SK-N-SH treated with all-trans-retinoic acid at 6 μM for 48 hours (cell line): ENCODE results near the gene OPHN1.

Source experiments
- ATAC-seq: fragments of 200-7000 bp; cut with Tn5 transposase; 3 replicates; pipeline ENCODE4 v1.9.1; 2020; ENCODE audit warnings: mild to moderate bottlenecking, moderate library complexity
- ARNTL ChIP-seq: fragments of 450-650 bp; formaldehyde crosslinking; IDR thresholded peaks from 2 replicates; pipeline ENCODE4 v1.5.0; 2020; ENCODE audit warnings: low read depth, mild to moderate bottlenecking, moderate library complexity, borderline replicate concordance
- BACH2 ChIP-seq: fragments of 250-450 bp; sonication (Bioruptor Pico); IDR thresholded peaks from 2 replicates; pipeline ENCODE4 v1.9.0; 2021; ENCODE audit warnings: mild to moderate bottlenecking, borderline replicate concordance
- CREB5 ChIP-seq: fragments of 250-450 bp; sonication (Bioruptor Pico); IDR thresholded peaks from 2 replicates; pipeline ENCODE4 v1.5.1; 2020; ENCODE audit warnings: low read depth, mild to moderate bottlenecking, moderate library complexity
- CSDC2 ChIP-seq: fragments of 250-450 bp; sonication (Bioruptor Pico); IDR thresholded peaks from 2 replicates; pipeline ENCODE4 v1.5.0; 2020; ENCODE audit warnings: mild to moderate bottlenecking, moderate library complexity
- CSRNP3 ChIP-seq: fragments of 250-450 bp; sonication (Bioruptor Pico); IDR thresholded peaks from 2 replicates; pipeline ENCODE4 v1.5.1; 2021; ENCODE audit warnings: mild to moderate bottlenecking, moderate library complexity
- ESRRG ChIP-seq: fragments of 250-450 bp; sonication (Bioruptor Pico); IDR thresholded peaks from 2 replicates; pipeline ENCODE4 v1.6.1; 2021; ENCODE audit warnings: mild to moderate bottlenecking
- GLIS3 ChIP-seq: fragments of 250-450 bp; sonication (Bioruptor Pico); IDR thresholded peaks from 2 replicates; pipeline ENCODE4 v1.5.0; 2020; ENCODE audit warnings: mild to moderate bottlenecking, moderate library complexity
- ISL1 ChIP-seq: fragments of 250-450 bp; sonication (Bioruptor Pico); IDR thresholded peaks from 2 replicates; pipeline ENCODE4 v2.1.2; 2022; ENCODE audit warnings: mild to moderate bottlenecking, moderate library complexity
- OSR1 ChIP-seq: fragments of 250-450 bp; sonication (Bioruptor Pico); IDR thresholded peaks from 2 replicates; pipeline ENCODE4 v1.8.0; 2022; ENCODE audit warnings: moderate library complexity, mild to moderate bottlenecking, inconsistent platforms
- PATZ1 ChIP-seq: fragments of 250-450 bp; sonication (Bioruptor Pico); IDR thresholded peaks from 2 replicates; pipeline ENCODE4 v1.8.0; 2020; ENCODE audit warnings: mild to moderate bottlenecking, moderate library complexity, borderline replicate concordance
- POU6F1 ChIP-seq: fragments of 250-450 bp; sonication (Bioruptor Pico); IDR thresholded peaks from 2 replicates; pipeline ENCODE4 v1.8.0; 2021; ENCODE audit warnings: low read depth, mild to moderate bottlenecking, moderate library complexity, borderline replicate concordance
- PPARA ChIP-seq: fragments of 250-450 bp; sonication (Bioruptor Pico); IDR thresholded peaks from 2 replicates; pipeline ENCODE4 v1.5.0; 2020; ENCODE audit warnings: mild to moderate bottlenecking, borderline replicate concordance
- RARB ChIP-seq: fragments of 250-450 bp; sonication (Bioruptor Pico); IDR thresholded peaks from 2 replicates; pipeline ENCODE4 v1.8.0; 2021; ENCODE audit warnings: mild to moderate bottlenecking, moderate library complexity
- TCF4 ChIP-seq: fragments of 250-450 bp; sonication (Bioruptor Pico); IDR thresholded peaks from 2 replicates; pipeline ENCODE4 v1.8.0; 2021; ENCODE audit warnings: mild to moderate bottlenecking, moderate library complexity, borderline replicate concordance
- TOX ChIP-seq: fragments of 250-450 bp; sonication (Bioruptor Pico); IDR thresholded peaks from 2 replicates; pipeline ENCODE4 v1.8.0; 2021; ENCODE audit warnings: mild to moderate bottlenecking, moderate library complexity, borderline replicate concordance
- TSHZ2 ChIP-seq: fragments of 250-450 bp; sonication (Bioruptor Pico); IDR thresholded peaks from 2 replicates; pipeline ENCODE4 v1.5.0; 2020; ENCODE audit warnings: mild to moderate bottlenecking, moderate library complexity
- ZC3H10 ChIP-seq: fragments of 250-450 bp; sonication (Bioruptor Pico); IDR thresholded peaks from 2 replicates; pipeline ENCODE4 v1.5.1; 2021; ENCODE audit warnings: mild to moderate bottlenecking, moderate library complexity
- ZFP3 ChIP-seq: fragments of 250-450 bp; sonication (Bioruptor Pico); IDR thresholded peaks from 2 replicates; pipeline ENCODE4 v1.5.0; 2020; ENCODE audit warnings: mild to moderate bottlenecking, moderate library complexity
- ZFP30 ChIP-seq: fragments of 450-650 bp; formaldehyde crosslinking; IDR thresholded peaks from 2 replicates; pipeline ENCODE4 v1.5.0; 2022; ENCODE audit warnings: mild to moderate bottlenecking, moderate library complexity
- ZNF565 ChIP-seq: fragments of 450-650 bp; formaldehyde crosslinking; conservative IDR thresholded peaks from 2 replicates; pipeline ENCODE4 v1.5.0; 2020; ENCODE audit warnings: low read depth, mild to moderate bottlenecking, moderate library complexity
- ZNF70 ChIP-seq: fragments of 450-650 bp; formaldehyde crosslinking; IDR thresholded peaks from 2 replicates; pipeline ENCODE4 v1.5.0; 2020; ENCODE audit warnings: mild to moderate bottlenecking, moderate library complexity
- ZNF8 ChIP-seq: fragments of 450-650 bp; formaldehyde crosslinking; IDR thresholded peaks from 2 replicates; pipeline ENCODE4 v1.5.0; 2020; ENCODE audit warnings: mild to moderate bottlenecking, moderate library complexity

The OPHN1 gene

GRCh38 chrX:68195561-68195960, 237.7 kb downstream of the OPHN1 start:
- TF ChIP-seq GLIS3 (CRISPR knock-in tag) (no peak), ZFP3 (CRISPR knock-in tag) (no peak), CSRNP3 (CRISPR knock-in tag) (no peak), ISL1 (CRISPR knock-in tag) (no peak), TSHZ2 (CRISPR knock-in tag) (no peak), ESRRG (CRISPR knock-in tag) (no peak), POU6F1 (CRISPR knock-in tag) (no peak), PPARA (CRISPR knock-in tag) (no peak), ZC3H10 (CRISPR knock-in tag) (no peak), OSR1 (CRISPR knock-in tag) (no peak), CREB5 (CRISPR knock-in tag) (no peak), CSDC2 (no peak), BACH2 (CRISPR knock-in tag) (no peak), TCF4 (CRISPR knock-in tag) (no peak), RARB (no peak), ZNF70 (CRISPR knock-in tag) (no peak), ZNF565 (no peak), PATZ1 (CRISPR knock-in tag) (no peak), ZFP30 (CRISPR knock-in tag) (no peak), TOX (CRISPR knock-in tag) (no peak)
- no peak for ATAC-seq

GRCh38 chrX:68193786-68194185, 239.5 kb downstream of the OPHN1 start:
- ATAC-seq, result no peak
- no peak for TF ChIP-seq OSR1 (CRISPR knock-in tag)
- no peak for TF ChIP-seq GLIS3 (CRISPR knock-in tag)
- TF ChIP-seq ESRRG (CRISPR knock-in tag), result no peak
- TF ChIP-seq TOX (CRISPR knock-in tag), result no peak
- TF ChIP-seq TCF4 (CRISPR knock-in tag), result no peak
- no peak for TF ChIP-seq PATZ1 (CRISPR knock-in tag)
- TF ChIP-seq POU6F1 (CRISPR knock-in tag), result no peak
- no peak for TF ChIP-seq ISL1 (CRISPR knock-in tag)
- TF ChIP-seq ZFP3 (CRISPR knock-in tag), result no peak
- TF ChIP-seq ZFP30 (CRISPR knock-in tag), result no peak
- no peak for TF ChIP-seq CSDC2
- no peak for TF ChIP-seq ZNF8 (CRISPR knock-in tag)
- no peak for TF ChIP-seq CREB5 (CRISPR knock-in tag)
- no peak for TF ChIP-seq PPARA (CRISPR knock-in tag)
- TF ChIP-seq ARNTL (CRISPR knock-in tag), result no peak
- no peak for TF ChIP-seq ZNF565
